Trophoblast cell (in vitro differentiated cells and primary cell): Measurements from ENCODE around the gene VWA3B.

ENCODE experiments used
- DNase-seq, 2 donors: peaks; one replicate each; pipeline ENCODE4 v3.0.0-alpha.2; 2016
- H2AFZ ChIP-seq: 2 replicates; pipeline ENCODE4 v1.6.1; 2013; ENCODE audit warnings: low read length, moderate library complexity, mild to moderate bottlenecking; ENCODE audit not compliant: insufficient read depth, poor library complexity
- H2AK5ac ChIP-seq: 2 replicates; pipeline ENCODE4 v1.6.1; 2013; ENCODE audit warnings: mild to moderate bottlenecking, low read length
- H2BK120ac ChIP-seq: 2 replicates; pipeline ENCODE4 v1.6.1; 2013; ENCODE audit warnings: low read length, mild to moderate bottlenecking, moderate library complexity; ENCODE audit not compliant: insufficient read depth, poor library complexity
- H2BK12ac ChIP-seq: 2 replicates; pipeline ENCODE4 v1.6.1; 2013; ENCODE audit warnings: mild to moderate bottlenecking, low read length, moderate library complexity
- H2BK5ac ChIP-seq: 2 replicates; pipeline ENCODE4 v1.6.1; 2013; ENCODE audit warnings: low read length, low read depth, moderate library complexity, mild to moderate bottlenecking; ENCODE audit not compliant: poor library complexity
- H3K14ac ChIP-seq: 2 replicates; pipeline ENCODE4 v1.6.1; 2013; ENCODE audit warnings: mild to moderate bottlenecking, low read length
- H3K18ac ChIP-seq: 2 replicates; pipeline ENCODE4 v1.6.1; 2013; ENCODE audit warnings: mild to moderate bottlenecking, low read length
- H3K23ac ChIP-seq: 2 replicates; pipeline ENCODE4 v1.6.1; 2013; ENCODE audit warnings: low read length
- H3K27ac ChIP-seq: 2 replicates; pipeline ENCODE4 v1.5.1; 2013; ENCODE audit warnings: low read depth, mild to moderate bottlenecking, inconsistent platforms, low read length, moderate library complexity
- H3K27me3 ChIP-seq: 2 replicates; pipeline ENCODE4 v1.6.1; 2013; ENCODE audit warnings: inconsistent platforms, mild to moderate bottlenecking, low read length, moderate library complexity; ENCODE audit not compliant: insufficient read depth
- H3K36me3 ChIP-seq, 2 experiments: 1 replicate in 1 of 2; 2 replicates in 1 of 2; pipeline ENCODE4 v1.6.1; 2013; ENCODE audit warnings: low read length in 2 of 2, mild to moderate bottlenecking in 2 of 2, moderate library complexity in 1 of 2; ENCODE audit not compliant: insufficient read depth in 2 of 2, control insufficient read depth in 1 of 2
- H3K4ac ChIP-seq: 2 replicates; pipeline ENCODE4 v1.6.1; 2013; ENCODE audit warnings: low read depth, mild to moderate bottlenecking, low read length, moderate library complexity
- H3K4me1 ChIP-seq, 2 experiments: 1 replicate in 1 of 2; 2 replicates in 1 of 2; pipeline ENCODE4 v1.6.1; 2013; ENCODE audit warnings: low read length in 2 of 2, mild to moderate bottlenecking in 2 of 2, moderate library complexity in 1 of 2; ENCODE audit not compliant: insufficient read depth in 2 of 2, control insufficient read depth in 1 of 2
- H3K4me2 ChIP-seq: 2 replicates; pipeline ENCODE4 v1.6.1; 2013; ENCODE audit warnings: inconsistent platforms, mild to moderate bottlenecking, low read length, moderate library complexity
- H3K4me3 ChIP-seq: 2 replicates; pipeline ENCODE4 v1.5.1; 2013; ENCODE audit warnings: mild to moderate bottlenecking, low read depth, low read length, inconsistent platforms
- H3K79me1 ChIP-seq: one replicate; pipeline ENCODE4 v1.6.1; 2013; ENCODE audit warnings: low read length
- H3K79me2 ChIP-seq: 2 replicates; pipeline ENCODE4 v1.6.1; 2013; ENCODE audit warnings: low read length, mild to moderate bottlenecking; ENCODE audit not compliant: control insufficient read depth, insufficient read depth, poor library complexity
- H3K9ac ChIP-seq: 2 replicates; pipeline ENCODE4 v1.6.1; 2013; ENCODE audit warnings: mild to moderate bottlenecking, low read length
- H3K9me3 ChIP-seq: 2 replicates; pipeline ENCODE4 v1.6.1; 2013; ENCODE audit warnings: low read depth, mild to moderate bottlenecking, control low read depth, inconsistent platforms, low read length; ENCODE audit not compliant: insufficient read depth
- H4K12ac ChIP-seq: 2 replicates; pipeline ENCODE4 v1.6.1; 2013; ENCODE audit warnings: low read depth, mild to moderate bottlenecking, low read length, moderate library complexity
- H4K8ac ChIP-seq: 2 replicates; pipeline ENCODE4 v1.6.1; 2013; ENCODE audit warnings: low read depth, mild to moderate bottlenecking, low read length, moderate library complexity
- H4K91ac ChIP-seq: one replicate; pipeline ENCODE4 v1.6.1; 2013; ENCODE audit warnings: low read depth, mild to moderate bottlenecking, low read length, moderate library complexity
- WGBS: extraction: QIAGEN DNeasy Blood & Tissue Kit; methylation state at CpG from one replicate; pipeline ENCODE4 v1.1.7; 2013; ENCODE audit warnings: missing lambda C conversion rate; ENCODE audit not compliant: insufficient read length, insufficient coverage; ENCODE audit errors: extremely low coverage; 5-methylcytosine and 5-hydroxymethylcytosine counted together

Gene VWA3B

DNA sequence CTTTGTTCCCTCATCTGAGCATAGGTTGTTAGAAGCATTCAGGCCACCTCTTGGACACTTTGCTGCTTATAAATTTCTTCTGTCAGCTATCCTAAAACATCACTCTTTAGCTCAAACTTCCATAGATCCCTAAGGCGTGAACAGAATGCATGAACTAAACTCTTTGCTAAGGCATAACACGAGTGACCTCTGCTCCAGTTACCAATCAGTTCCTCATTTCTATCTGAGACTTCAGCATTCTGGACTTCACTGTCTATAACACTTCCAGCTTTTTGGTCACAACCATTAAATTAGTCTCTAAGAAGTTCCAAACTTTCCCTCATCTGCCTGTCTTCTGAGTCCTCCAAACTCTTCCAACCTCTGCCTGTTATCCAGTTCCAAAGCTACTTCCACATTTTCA lies 8.3 kb upstream of the VWA3B start:
- Histone ChIP-seq H4K91ac (no peak overlapping the region), H3K4ac (no peak overlapping the region), H2AK5ac (no peak overlapping the region), H3K27ac (no peak overlapping the region), H3K79me1 (no peaks in the 10 kb centered on the region), H3K23ac (no peak overlapping the region), H3K27me3 (no peaks in the 10 kb centered on the region), H2BK120ac (no peak overlapping the region), H3K18ac (no peak overlapping the region), H3K79me2 (no peaks in the 10 kb centered on the region), H2BK12ac (no peak overlapping the region), H3K9me3 (peaks cover 3% of the 10 kb centered on the region), H3K14ac (no peak overlapping the region), H3K4me1 (no peaks in the 10 kb centered on the region), H2BK5ac (no peak overlapping the region), H3K9ac (no peak overlapping the region), H3K4me2 (no peak overlapping the region), H2AFZ (no peak overlapping the region), H3K4me3 (no peak overlapping the region), H4K8ac (no peak overlapping the region), H3K36me3 (no peaks in the 10 kb centered on the region), H4K12ac (no peak overlapping the region)
- no peak for DNase-seq
- WGBS: no CpG with 5 or more reads among the region's 2 CpGs

DNA sequence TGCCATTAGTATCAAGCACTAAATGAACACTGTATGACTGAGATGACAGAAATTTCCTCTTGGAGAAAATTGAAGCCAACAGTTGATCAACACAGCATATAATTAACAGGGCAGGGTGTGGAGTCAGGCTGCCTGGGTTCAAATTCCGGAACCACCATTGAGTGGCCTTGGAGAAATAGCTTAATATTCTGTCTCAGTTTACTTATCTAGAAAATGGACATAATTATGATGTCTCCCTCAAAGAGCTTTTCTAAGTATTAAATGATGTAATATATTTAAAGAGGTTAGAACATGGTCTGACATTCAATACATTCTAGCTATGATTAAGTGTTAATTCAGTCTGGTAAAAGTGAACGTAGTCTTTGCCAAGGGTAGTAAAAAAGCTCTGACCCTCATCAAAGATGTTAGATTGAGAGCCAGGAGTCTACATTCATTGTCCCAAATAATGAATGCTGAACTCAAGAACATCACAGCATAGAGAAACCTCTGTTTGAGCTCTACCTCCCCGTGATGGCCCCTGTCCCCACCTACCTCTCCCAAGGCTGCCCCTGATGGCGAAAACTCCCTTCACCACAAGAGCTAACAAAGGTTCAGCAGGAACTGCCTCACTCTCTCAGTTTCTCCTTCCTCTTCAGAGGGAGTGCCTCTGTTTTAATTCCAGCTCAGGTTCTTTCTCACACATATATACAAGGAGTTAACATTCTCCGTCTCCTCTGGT lies 2.7 kb upstream of the VWA3B start:
- WGBS: no CpG with 5 or more reads among the region's 5 CpGs
- H3K18ac ChIP-seq: no peak overlapping the region
- no peak overlapping the region for H3K14ac ChIP-seq
- no peaks in the 10 kb centered on the region for H3K27me3 ChIP-seq
- no peak overlapping the region for H4K8ac ChIP-seq
- H3K27ac ChIP-seq: no peak overlapping the region
- H3K79me2 ChIP-seq: no peaks in the 10 kb centered on the region
- no peak overlapping the region for H3K4ac ChIP-seq
- H4K12ac ChIP-seq: no peak overlapping the region
- no peak overlapping the region for H4K91ac ChIP-seq
- H2AK5ac ChIP-seq: no peak overlapping the region
- H2BK12ac ChIP-seq: no peak overlapping the region
- H3K36me3 ChIP-seq: no peaks in the 10 kb centered on the region
- H3K4me2 ChIP-seq: no peak overlapping the region
- H2BK120ac ChIP-seq: no peak overlapping the region
- peaks cover 5% of the 10 kb centered on the region for H3K9me3 ChIP-seq
- H3K79me1 ChIP-seq: no peaks in the 10 kb centered on the region
- H3K4me3 ChIP-seq: no peak overlapping the region
- no peak overlapping the region for H3K23ac ChIP-seq
- H3K9ac ChIP-seq: no peak overlapping the region
- no peak overlapping the region for H2AFZ ChIP-seq
- DNase-seq: no peak
- H2BK5ac ChIP-seq: no peak overlapping the region
- peaks cover 3 to 10% of the 10 kb centered on the region in 2 experiments for H3K4me1 ChIP-seq

DNA sequence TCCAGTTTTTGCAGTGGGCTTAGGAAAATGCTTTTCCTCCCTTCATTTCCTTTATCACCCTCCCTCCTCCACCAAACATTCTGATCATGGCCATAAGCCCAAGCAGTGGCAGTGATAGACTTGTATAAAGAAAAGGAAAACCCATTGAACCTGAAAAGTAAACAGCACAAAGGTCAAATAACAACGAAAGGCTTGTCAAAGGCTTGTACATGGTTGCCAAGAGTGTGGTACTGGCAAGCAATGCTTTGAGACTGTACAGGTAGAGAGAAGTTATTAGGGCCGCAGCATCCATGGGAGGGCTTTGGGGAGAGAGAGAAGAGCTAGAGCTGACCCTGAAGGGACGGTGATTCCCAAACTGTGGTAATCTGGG lies 2.1 kb upstream of the VWA3B start:
- peaks cover 5% of the 10 kb centered on the region for H3K9me3 ChIP-seq
- DNase-seq: no peak
- H3K4ac ChIP-seq: no peak overlapping the region
- H3K14ac ChIP-seq: no peak overlapping the region
- H3K36me3 ChIP-seq: no peaks in the 10 kb centered on the region
- no peak overlapping the region for H3K4me2 ChIP-seq
- H2AK5ac ChIP-seq: no peak overlapping the region
- H3K23ac ChIP-seq: no peak overlapping the region
- H3K4me1 ChIP-seq: peaks cover 3 to 10% of the 10 kb centered on the region in 2 experiments
- H4K8ac ChIP-seq: no peak overlapping the region
- no peak overlapping the region for H2BK12ac ChIP-seq
- no peak overlapping the region for H4K12ac ChIP-seq
- H3K27ac ChIP-seq: no peak overlapping the region
- H2AFZ ChIP-seq: no peak overlapping the region
- H3K4me3 ChIP-seq: no peak overlapping the region
- no CpG with 5 or more reads among the region's 3 CpGs for WGBS
- H2BK120ac ChIP-seq: no peak overlapping the region
- no peak overlapping the region for H3K18ac ChIP-seq
- no peaks in the 10 kb centered on the region for H3K79me2 ChIP-seq
- no peak overlapping the region for H3K9ac ChIP-seq
- H2BK5ac ChIP-seq: no peak overlapping the region
- no peaks in the 10 kb centered on the region for H3K79me1 ChIP-seq
- no peak overlapping the region for H4K91ac ChIP-seq
- H3K27me3 ChIP-seq: no peaks in the 10 kb centered on the region

DNA sequence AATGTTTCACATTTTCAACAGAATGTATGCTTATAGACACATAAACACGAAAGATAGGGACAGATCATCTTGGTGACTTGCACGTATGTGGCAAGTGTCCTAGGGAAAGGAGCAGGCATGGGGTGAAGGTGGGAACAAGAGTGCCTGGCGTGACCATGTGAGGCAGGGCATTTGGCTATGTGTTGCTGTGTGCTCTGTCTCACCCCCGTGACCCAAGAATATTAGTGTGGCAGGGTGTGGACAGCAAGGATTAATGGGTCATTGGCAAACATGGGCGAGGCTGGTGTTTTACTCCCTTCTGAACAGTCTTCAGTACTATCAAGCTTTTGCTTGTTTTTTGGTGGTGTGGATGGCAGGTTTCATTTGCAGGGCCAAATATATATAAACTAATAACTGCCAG lies 1.3 kb upstream of the VWA3B start:
- Histone ChIP-seq H3K14ac (no peak overlapping the region), H3K79me2 (no peaks in the 10 kb centered on the region), H3K4me1 (peaks cover 3 to 10% of the 10 kb centered on the region in 2 experiments), H2AFZ (no peak overlapping the region), H3K79me1 (no peaks in the 10 kb centered on the region), H3K23ac (no peak overlapping the region), H3K27ac (no peak overlapping the region), H3K4ac (no peak overlapping the region), H2AK5ac (no peak overlapping the region), H2BK5ac (no peak overlapping the region), H2BK12ac (no peak overlapping the region), H4K91ac (no peak overlapping the region), H2BK120ac (no peak overlapping the region), H3K36me3 (no peaks in the 10 kb centered on the region), H3K9me3 (peaks cover 5% of the 10 kb centered on the region), H4K8ac (no peak overlapping the region), H4K12ac (no peak overlapping the region), H3K4me2 (no peak overlapping the region), H3K4me3 (no peak overlapping the region), H3K18ac (no peak overlapping the region), H3K27me3 (no peaks in the 10 kb centered on the region), H3K9ac (no peak overlapping the region)
- DNase-seq: no peak
- no CpG with 5 or more reads among the region's 5 CpGs for WGBS
